Cortex of kidney (tissue), 1 donor: ENCODE results near the gene PXN.
"Not testable (repeated sequence)": the region's sequence is repeated elsewhere in the genome, so short reads cannot be mapped to it uniquely, and the experiment has no call there.

Experiments used
- DNase-seq: peaks from one replicate; lab custom pipeline; 2025; lab: John Stamatoyannopoulos, UW

The PXN gene

DNA sequence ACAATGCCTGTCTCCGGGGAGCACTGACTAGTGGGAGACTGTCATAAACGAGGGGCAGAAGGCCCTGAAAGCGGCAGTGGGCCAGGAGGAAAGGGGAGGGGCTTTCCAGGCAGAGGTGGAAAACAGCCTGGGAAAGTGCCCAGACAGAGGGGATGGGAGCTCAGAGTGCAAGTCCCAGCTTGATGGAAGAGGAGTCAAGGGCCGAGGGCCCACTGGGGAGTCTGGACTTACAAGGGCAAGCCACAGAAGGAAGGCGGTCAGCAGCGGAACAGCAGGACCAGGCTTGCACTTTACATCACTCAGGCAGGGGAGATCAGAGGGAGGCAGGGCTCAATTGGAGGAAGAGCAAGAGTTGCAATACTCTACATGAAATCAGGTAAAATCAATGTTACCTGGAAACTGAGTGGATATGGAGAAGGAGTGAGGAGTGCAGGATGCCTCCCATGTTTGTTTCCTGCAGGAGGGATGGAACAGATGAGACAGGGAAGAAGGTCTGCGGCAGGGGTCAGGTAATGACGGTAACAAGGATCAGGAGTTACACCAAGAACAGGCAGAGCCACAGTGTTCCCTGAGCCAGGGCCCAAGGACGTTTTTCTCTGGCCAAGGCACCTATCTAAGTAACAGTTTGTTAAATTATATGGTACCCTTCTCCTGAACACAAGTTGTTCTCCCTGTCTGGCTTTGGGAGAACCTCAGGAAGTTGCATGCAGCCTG lies 23.8 kb downstream of the PXN start:
- DNase-seq, result no peak

DNA sequence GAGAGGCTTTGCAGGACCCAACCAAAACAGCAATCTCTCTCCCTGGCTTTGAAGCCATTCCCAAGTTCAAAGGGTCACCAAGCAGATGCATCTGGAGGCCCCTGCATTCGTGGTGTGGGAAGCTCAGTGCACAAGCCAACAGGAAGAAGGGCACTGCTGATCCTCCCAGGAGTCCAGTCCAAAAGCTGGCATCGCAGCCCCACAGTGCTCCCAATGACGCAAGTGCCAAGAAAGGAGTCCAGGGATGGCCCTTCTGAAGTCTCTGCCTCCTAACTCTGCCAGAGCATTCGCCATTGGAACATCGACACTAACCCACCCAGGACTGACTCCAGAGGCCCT lies 25.1 kb downstream of the PXN start:
- no peak for DNase-seq

DNA sequence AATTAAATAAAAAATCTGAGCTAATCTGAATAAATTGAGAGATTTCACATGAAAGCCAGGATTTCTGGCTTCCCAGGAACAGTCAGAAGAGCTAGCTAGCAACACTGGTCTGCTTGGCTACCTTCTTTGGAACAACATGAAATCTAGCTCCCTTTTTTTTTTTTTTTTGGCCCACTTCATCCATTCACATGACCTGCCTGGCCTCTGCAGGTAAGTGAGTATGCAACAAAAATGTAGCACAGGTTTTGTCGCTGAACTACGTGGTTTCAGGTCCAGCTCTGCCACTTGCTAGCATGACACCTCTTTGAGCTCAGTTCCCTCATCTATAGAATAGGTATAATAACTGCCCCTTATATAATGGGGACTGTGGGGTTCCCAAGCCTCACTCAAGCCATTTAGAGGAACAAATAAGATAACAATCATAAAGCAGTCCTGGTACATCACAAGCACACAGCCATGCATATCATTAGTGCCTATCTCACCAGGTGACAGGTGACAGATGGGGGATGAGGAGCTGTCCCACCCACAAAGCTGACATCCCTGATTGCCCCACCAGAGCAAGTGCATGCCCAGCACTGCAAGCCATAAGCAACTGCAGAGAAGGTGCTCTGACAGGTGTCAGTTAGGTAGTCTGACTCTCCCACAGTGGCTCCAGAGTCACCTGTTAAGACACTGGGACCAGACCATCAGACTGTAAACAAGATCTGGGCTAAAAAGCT lies 25.6 kb downstream of the PXN start:
- DNase-seq, result no peak

DNA sequence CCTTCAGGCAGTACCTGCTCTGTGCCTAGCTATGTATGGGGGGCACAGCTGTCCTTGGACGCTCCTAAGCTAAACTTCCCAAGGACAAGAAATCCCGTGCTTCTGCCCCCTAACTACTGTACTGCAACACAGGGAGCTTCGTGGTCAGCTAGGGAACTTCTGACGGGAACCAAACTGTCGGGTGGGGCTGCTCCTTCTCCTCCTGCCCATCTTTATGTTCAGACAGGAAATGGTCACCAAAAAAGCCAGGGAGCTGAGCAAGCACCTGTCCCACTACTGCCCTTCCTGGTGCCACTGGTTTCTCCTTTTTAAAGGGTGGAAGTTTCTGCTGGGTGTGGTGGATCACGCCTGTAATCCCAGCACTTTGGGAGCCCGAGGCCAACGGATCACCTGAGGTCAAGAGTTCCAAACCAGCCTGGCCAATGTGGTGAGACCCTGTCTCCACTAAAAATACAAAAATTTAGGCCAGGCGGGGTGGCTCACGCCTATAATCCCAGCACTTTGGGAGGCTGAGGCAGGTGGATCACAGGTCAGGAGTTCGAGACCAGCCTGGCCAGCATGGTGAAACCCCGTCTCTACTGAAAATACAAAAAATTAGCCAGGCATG lies 26.6 kb downstream of the PXN start:
- DNase-seq, result no peak

DNA sequence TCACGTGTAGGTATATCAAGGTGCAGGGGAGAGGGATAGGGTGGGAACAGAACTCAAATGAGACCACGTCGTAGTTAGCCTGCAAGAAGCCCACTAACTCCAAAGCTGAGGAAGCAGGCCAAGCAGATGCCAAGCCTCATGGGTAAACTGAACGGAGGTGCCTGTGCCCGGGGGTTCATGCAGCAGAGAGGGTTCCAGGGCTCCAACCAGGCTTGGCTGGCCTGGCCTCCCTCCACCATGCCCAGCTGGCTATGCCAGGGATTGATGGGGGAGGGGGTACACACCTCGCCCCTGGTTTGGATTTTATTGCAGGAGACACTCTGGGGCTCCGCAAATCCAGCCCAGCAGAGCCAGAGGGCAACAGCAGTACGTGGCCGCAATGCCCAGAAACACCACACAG lies 27.3 kb downstream of the PXN start:
- DNase-seq, result no peak

DNA sequence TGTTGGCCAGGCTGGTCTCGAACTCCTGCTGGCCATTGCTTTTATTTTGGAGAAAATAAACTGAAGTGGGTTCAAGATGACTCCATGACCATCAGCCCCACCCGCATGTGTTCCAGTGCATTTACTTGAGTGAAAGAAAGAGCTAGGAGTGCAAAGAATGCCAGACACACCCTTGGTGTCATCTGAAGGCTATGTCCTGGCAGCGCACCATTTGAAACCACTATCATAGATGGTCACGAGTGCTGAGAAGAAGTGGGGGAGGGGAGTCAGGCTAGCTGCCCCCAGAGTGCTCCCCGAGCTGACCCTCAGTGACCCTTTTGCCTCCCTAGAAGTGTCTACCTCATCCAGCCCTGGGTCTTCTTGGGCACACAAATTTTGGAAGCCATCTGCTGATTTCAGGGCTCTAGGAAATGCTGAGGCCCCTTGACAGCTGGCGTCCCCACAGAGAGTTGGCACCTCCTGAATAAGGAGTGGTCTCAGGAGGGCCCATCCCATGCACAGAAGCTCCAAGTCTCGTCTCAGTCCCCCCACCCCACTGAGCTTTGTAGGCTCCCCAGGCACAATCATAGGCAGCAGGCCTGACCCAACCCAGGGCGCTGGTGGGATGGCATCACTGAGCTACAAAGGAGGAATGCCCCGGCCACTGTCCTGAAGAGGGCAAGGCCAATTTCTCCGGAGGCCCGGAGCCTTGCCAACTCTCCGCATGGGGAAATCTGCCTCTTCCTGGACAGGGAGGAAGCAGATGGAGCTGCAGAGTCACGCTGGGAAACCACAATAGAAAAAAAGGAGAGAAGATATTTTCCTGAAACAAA lies 28.0 kb downstream of the PXN start:
- DNase-seq, result no peak

DNA sequence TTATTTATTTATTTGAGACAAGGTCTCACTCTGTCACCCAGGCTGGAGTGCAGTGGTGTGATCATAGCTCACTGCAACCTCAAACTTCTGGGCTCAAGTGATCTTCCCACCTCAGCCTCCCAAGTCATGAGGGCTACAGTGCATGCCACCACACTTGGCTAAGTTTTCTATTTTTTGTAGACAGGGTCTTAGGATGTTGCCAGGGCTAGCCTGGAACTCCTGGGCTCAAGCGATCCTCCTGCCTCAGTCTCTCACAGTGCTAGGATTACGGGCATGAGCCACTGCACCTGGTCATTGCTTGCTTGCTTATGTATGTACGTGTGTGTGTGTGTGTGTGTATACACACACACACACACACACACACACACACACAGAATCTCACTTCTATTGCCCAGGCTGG lies 28.7 kb downstream of the PXN start:
- not testable (repeated sequence) for DNase-seq

DNA sequence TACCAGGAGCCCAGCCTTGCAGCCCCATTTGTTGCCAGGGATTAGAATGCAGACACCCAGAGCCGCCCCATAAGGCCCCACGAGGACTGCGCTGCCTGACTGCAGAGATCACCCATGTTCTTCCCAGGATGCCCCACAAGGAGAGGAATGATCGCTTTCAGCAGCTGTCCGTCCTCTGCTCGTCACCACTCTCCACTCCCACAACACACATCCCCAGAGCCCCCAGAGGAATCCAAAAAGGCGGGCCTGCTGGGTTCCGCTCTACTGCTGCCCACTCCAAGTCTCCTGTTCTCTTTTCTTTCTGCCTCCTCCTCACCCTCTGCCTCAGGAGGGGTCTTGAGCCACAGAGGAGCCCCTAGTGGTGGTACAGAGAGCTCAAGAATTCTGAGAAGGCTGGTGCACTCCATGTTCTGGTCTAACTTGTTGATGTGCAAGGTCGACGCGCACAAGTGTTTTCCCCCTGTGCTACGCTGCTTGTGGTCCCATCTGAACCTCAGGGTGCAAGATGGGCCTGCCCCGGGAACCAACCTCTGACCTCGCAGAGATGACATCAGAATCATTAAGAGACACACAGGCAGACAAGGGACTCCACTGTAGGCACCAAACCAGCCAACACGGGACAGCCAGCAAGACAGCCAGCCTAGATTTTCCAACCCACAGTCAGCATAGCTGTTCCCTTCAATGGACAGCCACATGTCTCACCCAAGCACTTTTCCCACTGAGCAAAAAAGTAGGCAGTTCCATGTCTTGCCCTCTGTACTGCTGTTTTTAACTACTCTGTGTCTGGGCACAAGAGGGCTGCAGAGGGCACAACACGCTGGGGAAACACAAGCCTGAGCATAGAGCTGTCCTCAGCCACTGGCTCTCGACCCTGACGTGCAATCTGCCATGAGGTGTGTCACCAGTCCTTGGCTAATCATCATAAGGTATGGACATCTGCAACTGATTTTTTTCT lies 29.9 kb downstream of the PXN start:
- no peak for DNase-seq

DNA sequence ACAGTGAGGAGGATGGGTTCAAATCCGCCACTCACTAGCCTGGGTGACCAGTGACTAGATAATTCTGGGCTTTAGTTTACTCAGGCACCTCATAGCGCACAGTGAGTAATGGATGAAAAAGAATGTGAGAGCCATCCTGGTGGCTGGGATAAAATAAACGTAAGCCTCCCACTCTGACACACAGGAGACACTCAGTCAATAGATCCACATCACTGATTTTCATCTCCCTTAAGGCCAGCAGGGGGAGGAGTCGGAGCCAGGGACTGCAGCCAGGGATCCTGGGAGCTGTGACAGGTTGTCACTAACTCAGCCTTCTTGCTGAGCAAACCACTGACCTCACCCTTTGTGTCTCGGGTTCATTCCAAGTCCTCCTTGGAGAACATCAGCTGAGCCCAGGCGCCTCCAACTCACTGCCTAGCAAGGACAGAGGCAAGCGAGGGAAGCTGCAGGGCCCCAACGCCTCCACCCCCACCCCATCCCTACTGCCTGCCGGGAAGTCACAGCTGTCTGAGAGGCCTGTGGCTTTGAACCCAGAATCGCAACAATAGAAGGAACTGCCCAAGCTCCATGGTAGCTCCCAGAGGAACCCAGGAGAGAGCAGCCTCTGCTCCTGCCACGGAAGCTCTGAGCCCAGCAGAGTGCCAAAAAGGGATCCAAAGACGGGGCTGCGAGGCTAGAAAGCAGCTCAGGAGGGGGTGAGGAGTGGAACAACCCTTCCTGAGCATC lies 30.7 kb downstream of the PXN start:
- DNase-seq, result no peak

DNA sequence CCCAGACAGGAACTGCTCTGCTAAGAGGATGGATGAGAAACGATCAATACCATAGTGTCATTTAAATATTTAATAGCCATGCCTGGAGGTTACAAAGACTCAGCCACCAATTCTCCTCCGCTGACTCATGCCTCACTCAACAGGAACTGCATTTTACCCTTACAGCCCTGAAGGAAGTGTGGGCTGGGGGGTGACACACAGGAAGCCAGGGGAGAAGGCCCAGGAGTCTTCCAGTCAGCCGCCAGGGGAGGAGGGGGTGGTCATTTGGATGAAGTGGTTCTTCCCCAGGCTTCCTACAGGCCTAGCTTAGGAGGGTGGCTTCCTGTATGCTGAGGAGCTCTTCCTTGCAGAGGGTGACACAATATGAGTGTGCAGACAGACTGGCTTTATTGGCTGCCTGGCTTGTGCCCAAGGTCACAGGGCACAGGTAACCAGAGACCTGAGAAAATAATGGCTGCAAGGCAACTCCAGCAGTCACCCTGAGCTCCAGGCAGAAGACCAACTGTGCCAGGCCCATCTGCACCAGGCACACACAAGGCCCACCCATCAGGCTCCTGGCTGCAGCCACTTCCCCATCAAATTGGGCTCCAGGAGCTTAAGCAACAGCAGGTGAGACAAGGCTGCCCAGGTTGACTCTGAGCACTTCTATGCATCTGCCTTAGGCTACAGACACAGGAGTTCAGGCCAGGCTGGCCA lies 34.1 kb downstream of the PXN start:
- DNase-seq, result no peak

DNA sequence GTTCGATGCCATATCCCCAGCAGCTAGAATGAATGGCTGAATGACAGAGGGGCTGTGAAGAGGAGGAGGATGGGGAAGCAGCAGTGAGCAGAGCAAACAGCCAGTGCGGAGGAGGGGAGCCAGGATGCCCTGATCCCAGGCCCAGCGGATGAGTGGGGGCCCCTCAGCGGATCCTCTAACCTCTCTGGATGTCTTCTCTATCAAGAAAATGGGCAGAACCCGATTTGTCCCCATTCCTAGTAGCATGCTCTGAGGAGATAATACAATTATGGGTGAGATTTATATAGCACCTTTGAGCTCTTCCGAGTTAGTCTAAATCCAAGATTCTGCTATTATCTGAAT lies 34.6 kb downstream of the PXN start:
- DNase-seq, result no peak

DNA sequence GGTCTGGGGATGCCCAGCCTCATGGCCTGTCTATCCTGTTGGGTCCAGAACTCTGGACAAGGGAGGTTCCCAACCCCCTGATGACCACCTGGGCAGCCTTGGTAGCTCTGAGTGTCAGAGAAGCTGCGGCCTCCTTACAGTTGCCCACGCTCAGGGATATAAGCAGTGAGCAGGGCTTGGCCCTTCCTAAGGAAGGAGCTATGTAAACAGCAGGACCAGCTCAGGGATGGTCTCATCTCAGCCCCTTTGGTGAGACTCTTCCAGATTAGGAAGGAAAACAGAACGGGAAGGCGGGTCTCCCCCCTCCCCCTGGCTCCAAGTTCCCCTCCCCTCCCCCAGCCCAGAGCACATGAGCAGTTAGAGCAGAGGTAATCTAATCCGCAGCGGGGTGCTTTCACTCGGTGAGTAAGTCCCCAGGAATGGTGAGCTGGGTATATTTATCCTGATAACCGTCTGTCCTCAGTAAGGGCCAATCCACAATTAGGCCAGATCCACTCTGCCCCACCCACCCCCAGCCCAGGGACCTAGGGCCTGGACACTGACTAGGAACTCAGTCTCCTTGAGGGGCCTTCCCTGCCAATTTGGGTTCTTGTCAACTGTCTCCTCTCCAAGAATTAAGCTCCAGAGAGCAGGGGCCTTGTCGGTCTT lies 35.1 kb downstream of the PXN start:
- no peak for DNase-seq

DNA sequence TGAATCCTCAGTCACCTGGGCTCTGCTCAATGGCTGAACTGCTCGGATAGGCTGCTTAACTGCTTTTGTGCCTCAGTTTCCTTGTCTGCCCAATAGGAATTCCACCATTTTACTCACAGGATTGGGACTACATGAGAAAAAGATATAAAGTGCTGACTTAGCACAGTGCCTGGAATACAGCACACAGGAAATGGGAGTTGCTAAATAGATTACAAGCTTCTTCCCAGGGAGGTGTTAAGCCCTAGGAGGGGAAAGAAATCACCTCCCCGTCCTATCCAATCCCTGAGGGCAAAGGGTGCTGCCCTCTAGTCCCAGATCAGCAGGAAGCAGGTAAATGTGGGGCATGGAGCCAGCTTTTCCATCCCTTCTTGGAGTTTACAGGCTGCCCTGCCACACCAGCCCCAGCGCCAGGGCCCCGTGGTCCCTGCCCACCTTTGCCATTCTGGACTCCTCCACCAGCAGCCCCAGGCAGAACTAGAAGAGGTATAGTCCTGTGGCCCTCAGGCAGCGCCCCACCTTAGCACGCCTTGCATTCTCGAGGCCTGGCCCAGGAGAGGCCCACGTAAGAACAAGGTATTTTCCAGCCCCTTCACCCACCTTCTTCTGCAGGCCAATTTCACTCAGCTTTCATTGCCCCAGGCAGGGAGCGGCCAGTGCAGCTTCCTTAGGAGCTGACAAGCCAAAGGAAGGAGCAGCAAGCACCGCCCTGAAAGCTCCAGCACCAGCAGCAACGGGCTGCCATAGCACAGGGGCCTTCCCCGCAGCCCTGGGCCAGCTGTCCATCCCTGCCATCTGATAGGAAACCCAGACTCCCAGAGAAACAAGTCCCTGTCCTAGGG lies 35.8 kb downstream of the PXN start:
- no peak for DNase-seq

DNA sequence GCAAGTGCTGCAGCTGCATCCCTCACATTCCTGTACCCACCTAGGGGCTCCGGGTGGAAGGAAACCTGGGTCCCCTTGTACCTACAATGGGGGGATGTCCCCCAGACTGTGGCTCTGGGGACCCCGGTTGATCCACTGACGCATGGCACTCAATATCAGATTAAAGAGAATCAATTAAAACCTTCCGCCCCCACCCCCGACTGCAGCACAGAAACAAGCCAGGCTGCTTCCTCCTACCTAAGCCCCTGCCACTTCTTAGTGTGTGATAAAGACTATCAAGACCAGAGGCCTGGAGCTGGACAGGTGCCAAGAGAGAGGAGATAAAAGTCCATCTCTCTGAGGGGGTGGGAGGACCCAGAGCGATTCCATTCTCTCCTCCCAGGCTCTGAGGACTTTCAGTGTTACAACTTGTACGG lies 36.5 kb downstream of the PXN start:
- no peak for DNase-seq

DNA sequence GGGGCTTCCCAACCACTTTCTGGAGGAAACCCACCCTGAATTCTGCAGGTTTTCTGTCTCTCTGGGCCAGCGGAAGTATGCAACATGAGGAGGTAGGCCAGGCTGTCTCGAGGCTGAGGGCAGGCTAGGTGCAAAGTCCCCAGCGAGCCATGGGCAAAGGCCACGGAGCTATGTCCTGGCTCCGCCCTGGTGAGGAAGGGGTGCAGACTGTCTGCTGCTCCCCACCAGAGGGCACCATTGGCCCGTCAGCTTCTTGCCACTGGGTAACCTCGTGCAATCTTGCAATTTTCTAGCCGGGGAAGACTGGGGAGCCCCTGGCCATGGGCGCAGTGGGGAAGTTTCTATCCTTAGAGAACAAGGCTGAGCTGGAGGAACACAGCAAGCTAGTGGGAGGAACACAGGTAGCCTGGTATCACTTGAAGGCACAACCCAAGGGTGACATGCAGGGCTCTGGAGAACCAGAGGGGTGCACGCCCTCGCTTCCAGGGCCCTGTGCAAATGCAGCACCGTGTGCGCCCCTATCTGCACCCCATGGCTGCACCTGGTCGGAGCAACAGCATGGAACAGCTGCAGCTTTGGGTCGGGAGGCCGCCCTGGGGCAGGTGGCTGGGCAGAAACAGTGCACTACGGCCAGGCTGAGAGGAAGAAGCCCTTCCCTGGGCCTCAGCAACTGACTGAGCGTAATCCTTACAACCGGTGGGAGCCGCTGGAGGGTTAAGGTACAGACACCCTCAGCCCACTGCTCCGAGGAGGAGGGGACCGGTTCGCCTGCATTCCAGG lies 37.0 kb downstream of the PXN start:
- DNase-seq, result no peak

DNA sequence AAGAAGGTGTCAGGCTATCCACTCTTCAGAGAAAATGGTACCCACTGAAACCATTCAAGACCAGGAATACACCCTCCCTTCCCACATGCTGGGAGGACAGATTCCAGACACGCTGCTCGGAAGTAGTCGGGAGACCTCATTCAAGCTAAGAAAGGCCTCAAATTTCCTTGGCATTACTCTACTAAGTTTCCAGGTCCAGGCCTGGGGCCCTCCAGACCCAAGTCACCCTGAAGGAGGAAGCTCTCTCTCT lies 37.6 kb downstream of the PXN start:
- no peak for DNase-seq

DNA sequence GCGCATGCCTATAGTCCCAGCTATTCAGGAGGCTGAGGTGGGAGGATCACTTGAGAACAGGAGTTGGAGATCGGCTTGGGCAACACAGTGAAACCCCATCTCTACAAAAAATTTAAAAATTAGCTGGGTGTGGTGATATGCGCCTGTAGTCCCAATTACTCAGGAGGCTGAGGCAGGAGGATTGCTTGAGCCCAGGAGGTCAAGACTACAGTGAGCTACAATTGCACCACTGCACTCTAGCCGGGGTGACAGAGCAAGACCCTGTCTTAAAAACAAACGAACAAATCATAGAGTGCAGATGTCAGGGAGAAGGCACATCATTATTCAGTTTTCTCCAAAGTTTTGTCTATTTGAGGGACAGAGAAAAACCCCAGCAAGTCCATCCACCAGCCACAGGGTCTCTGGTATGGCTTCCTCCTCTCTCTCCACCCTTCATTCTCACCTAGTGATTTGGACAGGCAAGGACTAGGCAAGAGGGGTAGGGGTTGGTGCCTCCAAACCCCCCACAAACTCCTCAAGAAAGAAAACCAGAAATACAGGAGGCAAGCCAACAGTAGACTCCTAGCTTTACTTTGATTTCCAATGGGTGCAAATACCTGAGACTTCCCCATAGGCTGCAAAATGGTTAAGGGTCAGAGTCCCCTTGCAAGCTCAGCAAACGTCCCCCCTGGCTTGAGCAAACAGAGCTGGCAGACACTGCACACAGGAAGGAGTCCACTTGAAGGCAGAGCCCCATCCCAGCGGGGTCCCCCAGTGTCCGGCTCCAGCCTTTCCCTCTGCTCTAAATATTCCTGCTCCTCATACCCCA lies 38.1 kb downstream of the PXN start:
- no peak for DNase-seq
